Fibroblast of lung (primary cell): ENCODE results near the gene EDC3.

ENCODE experiments used
- CTCF ChIP-seq, 2 donors: IDR thresholded peaks in 1 of 2; conservative IDR thresholded peaks in 1 of 2; 1 replicate in 1 of 2; 2 replicates in 1 of 2; pipeline ENCODE4 v1.5.1; 2011 to 2012; ENCODE audit warnings: low read length in 2 of 2, control low read depth in 1 of 2, inconsistent platforms in 1 of 2, low read depth in 1 of 2, mild to moderate bottlenecking in 1 of 2
- EZH2 ChIP-seq: IDR thresholded peaks from 2 replicates; pipeline ENCODE4 v1.5.1; 2012; ENCODE audit warnings: low read length, control low read depth, mild to moderate bottlenecking; ENCODE audit errors: missing control alignments

GRCh38 chr15:74669627-74670026 is 26.2 kb downstream of the EDC3 start:
- TF ChIP-seq CTCF (conservative IDR thresholded peaks at IDR 0.05 in 1 of 2, IDR thresholded peaks at IDR 0.05 in 1 of 2; ENCODE audit: low read depth in 1 of 2, low read length in 2 of 2) (no peak), EZH2 (no peak)
